Stimulated activated CD4-positive, alpha-beta T cell treated with anti-CD3 and anti-CD28 coated beads, Interleukin-4, amount 100 ng/mL, for 4 hours (primary cell): ENCODE data around the gene SERTM1.

Experiments used
- DNase-seq, 2 experiments: peaks; one replicate each; pipeline ENCODE4 v3.0.0-alpha.2; 2020

The SERTM1 gene

DNA sequence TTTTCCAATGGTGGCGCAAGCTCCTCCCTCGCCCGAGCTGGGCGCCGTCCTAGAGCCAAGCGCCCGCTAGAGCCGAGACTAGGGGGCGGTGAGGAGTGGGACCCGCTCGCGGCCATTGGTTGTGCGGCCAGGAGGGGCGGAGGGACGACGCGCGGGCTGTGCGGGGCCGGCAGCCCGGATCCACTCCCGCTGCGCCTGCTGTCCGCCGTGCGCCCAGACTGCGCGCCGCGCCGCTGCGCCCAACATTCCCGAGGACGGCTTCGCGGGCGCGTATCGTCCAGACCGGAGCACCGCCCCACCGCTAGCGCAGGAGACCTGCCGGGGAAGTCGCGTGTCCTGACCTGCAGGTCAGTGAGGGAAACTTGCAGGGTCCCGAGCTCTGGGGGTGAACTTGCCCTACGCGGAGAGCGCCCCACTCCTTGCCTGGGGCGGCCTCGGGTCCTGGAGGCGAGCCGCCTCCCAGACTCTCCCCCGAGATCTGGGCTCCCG is at the start of gene SERTM1:
Gene SERTM1 (plus strand): TSS at position 183 of the 489 bp plus-strand sequence. CDS start 21,059 bp downstream, outside the sequence.
- DNase-seq: no peak

GRCh38 chr13:36628377-36629056 is 45.3 kb upstream of the SERTM1 start:
- DNase-seq: no peak

DNA sequence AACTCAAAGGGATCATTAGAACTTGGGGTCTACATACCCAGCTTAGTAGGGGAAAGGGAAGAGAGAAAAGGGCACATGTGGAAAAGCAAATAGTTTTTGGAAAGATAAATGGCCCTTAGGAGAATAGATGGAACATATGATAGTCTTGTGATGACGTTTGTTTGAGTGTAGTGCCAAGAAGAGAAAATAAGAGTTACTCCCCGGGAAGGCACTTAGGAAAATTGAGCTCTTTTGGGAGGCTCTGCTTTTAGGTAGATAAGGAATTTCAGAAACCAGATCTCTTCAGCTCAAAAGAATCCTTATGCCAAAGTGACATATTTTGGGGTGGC is 44.8 kb upstream of the SERTM1 start:
- DNase-seq: no peak

DNA sequence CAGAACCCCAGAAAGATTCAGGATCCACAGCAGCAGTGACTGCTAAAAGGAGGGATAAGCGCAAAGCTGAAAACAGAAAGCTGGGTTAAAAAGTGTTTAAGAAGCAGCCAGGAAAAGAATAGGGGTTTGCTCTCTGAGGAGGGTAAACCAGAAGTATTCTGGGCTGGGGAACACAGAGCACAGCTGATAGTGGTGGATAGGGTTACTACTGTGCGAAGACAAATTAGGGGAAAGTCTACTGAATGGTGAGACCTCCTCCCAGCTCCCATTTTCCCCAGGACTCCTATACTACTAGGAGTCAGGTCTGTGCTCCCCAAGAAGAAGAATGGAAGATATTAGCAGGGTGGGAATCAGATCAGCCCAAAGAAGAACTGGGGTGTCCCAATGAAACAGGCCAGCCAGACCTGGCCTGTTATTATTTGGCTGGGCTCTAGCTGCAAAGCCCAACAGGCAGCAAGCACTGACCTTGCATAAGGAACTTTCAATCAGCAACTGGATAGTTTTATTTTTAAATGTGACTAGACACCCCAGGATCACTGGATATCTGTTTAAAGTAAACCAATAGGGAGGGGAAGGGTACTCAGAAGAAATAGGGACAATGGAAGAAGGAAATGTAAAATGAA is 43.5 kb upstream of the SERTM1 start:
- DNase-seq: no peak

GRCh38 chr13:36639610-36640009 is 34.2 kb upstream of the SERTM1 start:
- no peak for DNase-seq

DNA sequence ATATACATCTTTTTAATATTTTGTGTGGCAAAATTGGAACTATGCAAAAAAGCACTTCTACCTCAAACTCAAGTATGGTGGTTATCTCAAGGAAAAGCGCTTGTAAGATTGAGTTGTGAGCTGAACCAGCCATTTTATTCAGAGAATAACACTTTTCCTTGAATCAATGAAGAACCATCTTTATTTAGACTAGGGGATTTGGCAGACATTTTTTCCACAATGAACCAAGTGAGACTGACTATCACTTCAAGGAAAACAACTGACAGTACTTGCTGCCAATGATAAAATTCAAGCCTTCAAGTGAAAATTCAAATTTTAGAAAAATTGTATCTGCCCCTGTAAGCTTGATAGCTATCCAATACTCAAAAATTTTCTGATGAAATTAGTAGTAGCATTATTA is 23.2 kb upstream of the SERTM1 start:
- DNase-seq: no peak

- DNase-seq: no peak
Observed at GRCh38 chr13:36665630-36666029, 8.2 kb upstream of the SERTM1 start.

GRCh38 chr13:36666477-36667229 is 7.2 kb upstream of the SERTM1 start:
- DNase-seq: no peak

DNA sequence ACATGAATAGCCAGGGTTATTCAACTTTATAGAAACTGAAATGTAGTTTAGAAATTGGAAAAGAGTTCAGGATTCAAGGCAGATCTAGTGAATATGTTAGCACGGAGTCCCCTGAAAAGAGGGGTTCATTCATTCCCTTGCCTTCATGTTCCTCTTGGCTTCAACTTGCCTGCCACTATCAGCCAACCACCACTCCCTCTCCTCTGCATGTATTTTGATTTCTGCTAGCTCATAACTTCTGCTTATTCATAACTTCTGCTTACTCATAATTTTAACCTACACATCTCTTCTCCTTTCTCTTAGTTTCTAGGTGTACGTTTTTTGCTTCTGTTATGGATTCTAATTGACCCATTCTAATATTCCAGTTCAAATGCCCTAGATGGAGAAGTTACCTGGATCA is 5.5 kb upstream of the SERTM1 start:
- DNase-seq: no peak

GRCh38 chr13:36673352-36673751 is 468 bp upstream of the SERTM1 start:
- DNase-seq: no peak

- DNase-seq: no peak
Observed at GRCh38 chr13:36674337-36675212, 755 bp downstream of the SERTM1 start.

GRCh38 chr13:36675213-36675536 is 1.4 kb downstream of the SERTM1 start:
- no peak for DNase-seq

DNA sequence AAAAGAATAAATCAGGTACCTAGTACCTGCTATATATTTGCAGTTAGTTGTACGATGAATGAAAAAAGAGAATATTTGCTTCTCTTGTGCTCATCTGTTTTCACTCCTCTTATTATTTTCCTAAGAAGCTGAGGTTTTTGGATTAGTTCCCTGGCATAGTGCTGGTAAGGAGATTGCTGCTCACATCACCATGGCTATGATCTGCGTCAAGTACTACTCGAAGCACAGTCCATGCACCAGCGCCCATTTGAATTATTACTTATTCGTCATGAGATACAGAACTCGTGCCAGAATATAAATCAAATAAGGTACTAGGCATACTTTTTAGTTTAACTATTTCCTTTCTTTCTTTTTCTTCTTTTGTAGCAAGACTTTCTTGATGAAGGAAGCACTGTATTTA is 7.1 kb downstream of the SERTM1 start:
- no peak for DNase-seq

DNA sequence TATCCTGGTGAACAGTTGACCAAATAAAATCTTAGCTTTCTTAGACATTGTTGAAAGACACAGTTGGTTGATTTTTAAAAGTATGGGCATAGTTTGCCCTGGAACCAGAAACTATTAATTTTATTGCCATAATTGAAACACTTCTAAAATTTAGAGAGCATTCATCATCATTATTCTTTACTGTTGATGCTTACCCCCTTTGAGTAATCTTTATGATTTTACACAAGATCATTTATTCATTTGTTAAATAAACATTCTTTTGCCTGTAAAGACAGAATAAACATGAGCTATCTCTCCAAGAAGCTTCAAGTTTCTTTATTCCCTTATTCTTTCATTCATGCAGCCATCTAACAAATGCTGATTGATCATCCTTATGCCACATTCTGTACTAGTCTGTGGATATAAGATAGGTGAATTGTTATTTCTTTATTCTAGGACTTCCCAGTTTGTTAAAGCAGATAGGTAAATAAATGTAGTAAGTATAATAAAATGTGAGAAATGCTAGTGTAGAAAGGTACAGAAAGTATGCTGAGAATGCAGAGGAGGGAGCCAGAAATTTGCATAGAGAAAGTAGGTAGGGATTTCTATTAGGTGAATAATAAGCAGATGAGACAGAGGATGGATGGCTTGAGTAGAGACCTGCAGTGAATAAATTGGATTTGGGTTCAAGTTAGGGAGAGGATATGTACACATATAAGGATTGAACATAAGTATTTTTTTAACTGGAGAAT is 8.2 kb downstream of the SERTM1 start:
- DNase-seq: no peak

- DNase-seq: no peak
Observed at GRCh38 chr13:36683701-36684100, 9.9 kb downstream of the SERTM1 start.

- DNase-seq: no peak
Observed at GRCh38 chr13:36685927-36686326, 12.1 kb downstream of the SERTM1 start.

DNA sequence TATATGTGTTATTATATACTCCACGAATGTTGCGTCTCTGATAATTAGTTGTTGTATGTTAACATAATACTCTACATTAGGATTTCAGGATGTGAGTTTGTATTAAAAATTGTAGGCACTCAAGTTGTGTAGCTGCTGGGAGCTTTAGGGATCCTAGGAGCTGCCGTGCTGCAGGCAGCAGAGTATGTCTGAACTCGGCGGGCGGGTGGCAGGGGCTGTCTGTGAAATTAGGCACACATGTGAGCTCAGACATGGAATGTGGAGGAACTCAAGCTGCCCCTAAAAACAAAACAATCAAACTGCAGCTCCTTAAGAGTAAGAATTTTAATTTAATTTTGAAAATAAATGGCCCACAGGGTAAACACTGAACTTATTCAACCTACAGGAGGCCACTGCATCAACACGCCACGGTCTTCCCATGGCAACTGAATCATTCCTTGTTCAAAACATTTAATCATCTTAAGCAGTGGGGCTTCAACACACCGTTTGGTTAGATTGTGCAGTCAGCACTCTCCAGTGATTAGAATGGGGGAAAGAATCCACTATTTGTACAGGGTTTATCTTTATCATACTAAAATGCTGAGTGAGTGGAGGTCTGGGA is 22.7 kb downstream of the SERTM1 start:
- no peak for DNase-seq

DNA sequence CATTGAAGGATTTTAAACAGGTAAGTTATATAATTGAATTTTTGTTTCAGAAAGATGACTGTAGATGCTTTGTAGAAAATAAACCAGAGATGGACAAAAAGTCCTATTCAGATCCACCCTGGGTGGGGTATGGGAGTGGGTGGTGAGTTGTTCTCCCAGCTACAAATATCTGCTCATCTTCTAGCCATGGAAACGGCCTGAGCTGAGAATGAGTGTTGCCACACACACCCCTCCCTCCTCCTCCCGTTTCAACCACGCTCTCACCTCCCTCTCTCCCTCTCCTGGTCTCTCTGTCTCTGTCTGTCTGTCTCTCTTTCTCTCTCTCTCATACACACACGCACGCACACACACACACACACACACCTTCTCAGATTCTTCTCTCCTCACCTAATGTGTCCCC is 26.4 kb downstream of the SERTM1 start:
- DNase-seq: no peak

DNA sequence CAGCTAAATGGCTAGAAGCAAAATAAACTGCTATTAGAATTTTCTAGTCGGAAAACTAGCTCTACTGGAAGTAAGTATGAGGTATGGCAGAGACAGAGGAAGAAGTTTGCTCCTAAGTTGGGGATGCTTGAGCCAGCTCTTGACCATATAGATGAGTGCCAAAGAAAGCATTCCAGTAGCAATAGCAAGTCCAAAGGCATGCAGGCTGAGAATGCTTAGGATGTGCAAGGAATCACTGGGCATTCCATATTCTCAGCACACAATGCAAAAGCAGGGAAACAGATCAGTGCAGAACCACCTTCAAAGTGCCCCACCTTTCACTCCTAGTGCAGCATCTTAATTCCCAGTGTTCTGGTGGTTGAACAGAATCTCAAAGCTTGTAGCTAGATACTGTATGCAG is 32.9 kb downstream of the SERTM1 start:
- DNase-seq: no peak

DNA sequence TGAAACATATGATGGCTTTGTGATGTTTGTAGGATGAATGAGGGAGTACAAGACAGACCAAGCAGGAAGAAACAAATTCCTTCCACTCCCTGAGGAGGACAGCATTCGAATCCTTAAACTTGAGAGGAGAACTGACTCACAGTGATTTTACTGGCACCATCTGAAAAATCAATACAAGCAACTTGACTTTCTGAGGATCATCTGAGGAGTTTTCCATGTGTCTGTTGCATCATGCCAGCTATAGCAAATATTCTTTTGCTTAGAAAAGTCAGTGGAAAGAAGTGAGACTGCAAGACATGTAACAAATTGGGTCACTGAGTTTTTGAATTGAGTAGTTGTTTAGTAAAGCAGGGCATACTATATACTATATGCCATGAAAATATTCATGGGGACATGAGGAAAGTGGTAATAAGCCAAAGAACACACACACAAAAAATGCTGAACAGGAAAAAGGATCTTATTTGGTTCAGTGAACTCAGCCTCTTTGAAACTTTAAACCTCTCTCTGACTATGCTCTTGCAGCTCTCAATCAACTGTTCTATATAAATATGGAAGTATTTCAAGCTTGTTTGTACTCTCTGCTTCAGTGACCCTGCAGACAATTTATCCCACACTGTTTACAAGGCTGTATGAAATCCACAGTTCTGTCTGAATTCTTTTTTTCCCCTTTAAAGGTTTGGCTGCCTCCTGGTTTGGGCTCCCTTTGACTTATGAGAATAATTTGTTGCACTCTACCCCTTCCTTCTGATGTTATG is 35.5 kb downstream of the SERTM1 start:
- DNase-seq: no peak

DNA sequence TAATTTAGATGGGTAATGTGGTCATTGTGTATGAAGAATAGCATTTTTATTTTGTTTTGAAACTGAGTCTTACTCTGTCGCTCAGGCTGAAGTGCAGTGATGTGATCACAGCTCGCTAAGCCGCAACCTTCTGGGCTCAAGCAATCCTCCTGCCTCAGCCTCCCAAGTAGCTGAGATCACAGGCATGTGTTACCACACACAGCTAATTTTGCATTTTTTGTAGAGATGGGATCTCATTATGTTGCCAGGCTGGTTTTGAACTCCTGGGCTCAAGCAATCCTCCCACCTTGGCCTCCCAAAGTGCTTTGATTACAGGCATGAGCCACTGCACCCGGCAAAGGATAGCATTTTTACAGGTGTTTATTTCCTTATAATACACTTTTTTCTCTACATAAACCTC is 36.6 kb downstream of the SERTM1 start:
- no peak for DNase-seq
